Measurements from ENCODE around the gene B4GAT1.
A peak's percentile ranks its signal among the peaks of the same experiment; 100 is the strongest.
"Not testable (repeated sequence)": the region's sequence is repeated elsewhere in the genome, so short reads cannot be mapped to it uniquely, and the experiment has no call there.

B4GAT1 gene

DNA sequence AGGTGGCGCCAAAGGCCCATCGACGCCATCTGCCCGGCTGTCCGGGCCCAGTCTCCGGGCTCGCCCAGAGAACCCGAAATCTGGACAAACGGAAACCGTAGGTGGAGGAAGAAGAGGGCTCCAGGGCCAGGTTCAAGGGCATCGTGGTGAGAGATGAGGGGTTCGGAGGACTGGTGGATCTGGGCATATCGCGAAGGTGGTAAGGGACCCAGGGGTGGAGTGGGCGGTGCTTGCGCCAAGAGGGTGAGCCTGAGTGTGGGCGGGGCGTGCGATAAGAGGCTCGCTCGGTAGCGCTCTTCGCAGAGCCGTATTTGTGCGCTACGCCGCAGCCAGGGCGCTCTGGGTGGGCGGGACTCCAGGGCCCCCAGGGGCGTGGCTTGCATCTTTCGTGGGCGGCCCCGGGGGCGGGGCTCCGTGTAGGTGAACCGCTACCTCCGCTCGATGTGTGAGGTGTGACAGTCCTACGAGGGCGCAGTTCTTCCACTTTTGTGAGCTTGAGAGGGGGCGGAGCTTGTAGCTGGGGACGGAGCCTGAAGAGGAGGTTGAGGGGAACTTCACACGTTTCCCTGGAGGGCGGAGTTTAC, 35.4 kb downstream of the B4GAT1 start:
- Histone ChIP-seq H3F3A (ENCODE audit: low read depth) (no peaks in the 10 kb centered on the region), H3K4me1 (ENCODE audit: insufficient read depth, low read length, poor library complexity, severe bottlenecking) (peaks cover 19% of the 10 kb centered on the region), H3K4me3 (ENCODE audit: low read length, poor library complexity, severe bottlenecking) (peak overlapping the region; percentile 76), H3K4me2 (ENCODE audit: low read depth, low read length, poor library complexity, severe bottlenecking) (peak overlapping the region; percentile 79), H3K9ac (ENCODE audit: low read depth, low read length, poor library complexity, severe bottlenecking) (peak overlapping the region; percentile 52), H3K79me2 (ENCODE audit: insufficient read depth, low read length) (no peaks in the 10 kb centered on the region), H3K9me3 (ENCODE audit: insufficient read depth, low read depth, low read length) (no peaks in the 10 kb centered on the region), H3K27me3 (ENCODE audit: insufficient read depth, low read length, poor library complexity, severe bottlenecking) (no peaks in the 10 kb centered on the region), H4K20me1 (ENCODE audit: insufficient read depth, low read length, poor library complexity, severe bottlenecking) (no peaks in the 10 kb centered on the region), H3K9me2 (replicated peaks; ENCODE audit: low read depth, low read length) (no peaks in the 10 kb centered on the region), H2AFZ (ENCODE audit: low read length) (peak overlapping the region; percentile 92), H3K36me3 (ENCODE audit: insufficient read depth, low read length) (no peaks in the 10 kb centered on the region)
- TF ChIP-seq, protein P1, sequence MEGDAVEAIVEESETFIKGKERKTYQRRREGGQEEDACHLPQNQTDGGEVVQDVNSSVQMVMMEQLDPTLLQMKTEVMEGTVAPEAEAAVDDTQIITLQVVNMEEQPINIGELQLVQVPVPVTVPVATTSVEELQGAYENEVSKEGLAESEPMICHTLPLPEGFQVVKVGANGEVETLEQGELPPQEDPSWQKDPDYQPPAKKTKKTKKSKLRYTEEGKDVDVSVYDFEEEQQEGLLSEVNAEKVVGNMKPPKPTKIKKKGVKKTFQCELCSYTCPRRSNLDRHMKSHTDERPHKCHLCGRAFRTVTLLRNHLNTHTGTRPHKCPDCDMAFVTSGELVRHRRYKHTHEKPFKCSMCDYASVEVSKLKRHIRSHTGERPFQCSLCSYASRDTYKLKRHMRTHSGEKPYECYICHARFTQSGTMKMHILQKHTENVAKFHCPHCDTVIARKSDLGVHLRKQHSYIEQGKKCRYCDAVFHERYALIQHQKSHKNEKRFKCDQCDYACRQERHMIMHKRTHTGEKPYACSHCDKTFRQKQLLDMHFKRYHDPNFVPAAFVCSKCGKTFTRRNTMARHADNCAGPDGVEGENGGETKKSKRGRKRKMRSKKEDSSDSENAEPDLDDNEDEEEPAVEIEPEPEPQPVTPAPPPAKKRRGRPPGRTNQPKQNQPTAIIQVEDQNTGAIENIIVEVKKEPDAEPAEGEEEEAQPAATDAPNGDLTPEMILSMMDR (conservative IDR thresholded peaks at IDR 0.05; ENCODE audit: low read length) = peak; percentile 99
- TF ChIP-seq EZH2phosphoT487 (IDR thresholded peaks at IDR 0.05; ENCODE audit: borderline replicate concordance) = no peak

DNA sequence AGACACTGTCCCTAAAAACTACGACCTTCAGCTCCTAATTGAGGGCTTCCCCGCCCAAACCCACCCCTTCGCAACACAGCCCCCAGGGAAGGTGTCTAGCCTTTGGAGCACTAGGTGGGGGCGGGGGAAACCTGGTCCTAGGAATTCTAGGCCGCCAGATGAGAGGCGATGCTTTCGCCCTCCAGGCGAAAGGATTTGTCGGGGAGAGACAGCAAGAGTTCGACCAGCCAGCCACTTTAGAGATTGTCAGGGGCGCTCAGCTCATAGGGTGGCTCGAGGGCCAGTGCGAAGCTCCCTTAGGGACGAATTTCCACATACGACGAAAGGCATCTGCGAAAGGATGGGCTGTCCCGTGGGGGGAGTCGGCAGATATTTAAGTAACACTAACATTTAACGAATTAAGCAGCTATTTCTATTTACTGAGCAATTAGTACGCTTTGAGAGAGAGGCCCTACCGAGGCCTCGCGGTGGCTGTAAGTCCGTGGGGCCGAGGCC, 35.9 kb downstream of the B4GAT1 start:
- H3K9ac ChIP-seq (ENCODE audit: low read depth, low read length, poor library complexity, severe bottlenecking) = peak overlapping the region; percentile 52
- no peaks in the 10 kb centered on the region for H3K9me2 ChIP-seq (replicated peaks; ENCODE audit: low read depth, low read length)
- H3K4me3 ChIP-seq (ENCODE audit: low read length, poor library complexity, severe bottlenecking) = peak overlapping the region; percentile 76
- peaks cover 18% of the 10 kb centered on the region for H3K4me1 ChIP-seq (ENCODE audit: insufficient read depth, low read length, poor library complexity, severe bottlenecking)
- H2AFZ ChIP-seq (ENCODE audit: low read length) = peak overlapping the region; percentile 92; the same call in 1 of the 2 replicates
- no peaks in the 10 kb centered on the region for H3K79me2 ChIP-seq (ENCODE audit: insufficient read depth, low read length)
- no peaks in the 10 kb centered on the region for H3F3A ChIP-seq (ENCODE audit: low read depth)
- TF ChIP-seq, protein P1 (conservative IDR thresholded peaks at IDR 0.05; ENCODE audit: low read length) = no peak; the same call in 1 of the 2 replicates
- no peak for TF ChIP-seq EZH2phosphoT487 (IDR thresholded peaks at IDR 0.05; ENCODE audit: borderline replicate concordance)
- H3K36me3 ChIP-seq (ENCODE audit: insufficient read depth, low read length) = no peaks in the 10 kb centered on the region
- no peaks in the 10 kb centered on the region for H3K27me3 ChIP-seq (ENCODE audit: insufficient read depth, low read length, poor library complexity, severe bottlenecking)
- H3K9me3 ChIP-seq (ENCODE audit: insufficient read depth, low read depth, low read length) = no peaks in the 10 kb centered on the region
- no peaks in the 10 kb centered on the region for H4K20me1 ChIP-seq (ENCODE audit: insufficient read depth, low read length, poor library complexity, severe bottlenecking)
- peak overlapping the region; percentile 79 for H3K4me2 ChIP-seq (ENCODE audit: low read depth, low read length, poor library complexity, severe bottlenecking)

DNA sequence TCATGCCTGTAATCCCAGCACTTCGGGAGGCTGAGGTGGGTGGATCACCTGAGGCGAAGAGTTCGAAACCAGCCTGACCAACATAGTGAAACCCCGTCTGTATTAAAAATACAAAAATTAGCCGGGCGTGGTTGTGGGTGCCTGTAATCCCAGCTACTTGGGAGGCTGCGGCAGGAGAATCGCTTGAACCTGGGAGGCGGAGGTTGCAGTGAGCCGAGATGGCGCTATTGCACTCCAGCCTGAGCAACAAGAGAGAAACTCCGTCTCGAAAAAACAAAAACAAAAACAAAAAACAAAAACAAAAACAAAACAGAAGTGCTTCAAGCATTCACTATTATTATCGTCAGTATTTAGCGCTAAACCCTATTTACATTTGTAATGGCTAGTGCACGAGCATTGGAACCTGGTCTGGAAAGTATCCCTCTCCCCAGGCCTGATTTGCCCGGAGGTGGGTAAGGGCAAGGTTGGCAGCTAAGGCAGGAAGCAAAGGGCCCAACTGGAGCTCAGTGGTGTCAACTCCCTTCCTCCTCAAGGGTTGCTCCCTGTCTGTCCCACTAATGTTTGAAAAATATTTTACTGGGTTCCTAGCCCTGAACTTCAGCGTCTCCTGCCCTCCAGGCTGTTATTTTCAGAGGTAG, 36.5 kb downstream of the B4GAT1 start:
- H3K4me2 ChIP-seq (ENCODE audit: low read depth, low read length, poor library complexity, severe bottlenecking); H3K9me3 ChIP-seq (ENCODE audit: insufficient read depth, low read depth, low read length); H3K36me3 ChIP-seq (ENCODE audit: insufficient read depth, low read length); H3K9me2 ChIP-seq (replicated peaks; ENCODE audit: low read depth, low read length); H3K27me3 ChIP-seq (ENCODE audit: insufficient read depth, low read length, poor library complexity, severe bottlenecking); H2AFZ ChIP-seq (ENCODE audit: low read length); H3K9ac ChIP-seq (ENCODE audit: low read depth, low read length, poor library complexity, severe bottlenecking); H3K79me2 ChIP-seq (ENCODE audit: insufficient read depth, low read length); H3K4me3 ChIP-seq (ENCODE audit: low read length, poor library complexity, severe bottlenecking); H4K20me1 ChIP-seq (ENCODE audit: insufficient read depth, low read length, poor library complexity, severe bottlenecking); H3F3A ChIP-seq (ENCODE audit: low read depth): not testable (repeated sequence)
- peaks cover 18% of the 10 kb centered on the region for H3K4me1 ChIP-seq (ENCODE audit: insufficient read depth, low read length, poor library complexity, severe bottlenecking)
